Prostate gland (tissue), 2 donors: Measurements from ENCODE around the gene CAPSL. TPM values are rescaled to one million over a fixed set of nuclear protein-coding genes. Genes with fewer than 3 reads are reported as not detected.

Source experiments
- DNase-seq: peaks from one replicate; pipeline ENCODE4 v3.0.0-alpha.2; 2019; ENCODE audit warnings: low spot score
- H3K27ac ChIP-seq, 2 donors: fragments of 200-600 bp; sonication (generic); 2 replicates each; pipeline ENCODE4 v1.5.1; 2017 to 2019
- H3K27me3 ChIP-seq: fragments of 200-600 bp; sonication (generic); replicated peaks from 2 replicates; pipeline ENCODE4 v1.5.1; 2019; ENCODE audit not compliant: insufficient read depth
- H3K36me3 ChIP-seq, 2 donors: fragments of 200-600 bp; sonication (generic); 1 replicate in 1 of 2; 2 replicates in 1 of 2; pipeline versions ENCODE4 v1.5.1 to v1.8.1; 2017 to 2019
- H3K4me1 ChIP-seq: fragments of 200-600 bp; sonication (generic); replicated peaks from 2 replicates; pipeline ENCODE4 v1.5.1; 2019
- H3K4me3 ChIP-seq, 2 donors: fragments of 200-600 bp; sonication (generic); 2 replicates each; pipeline ENCODE4 v1.5.1; 2017 to 2019
- H3K9me3 ChIP-seq: fragments of 200-600 bp; sonication (generic); 2 replicates; pipeline ENCODE4 v1.5.1; 2017
- CTCF ChIP-seq, 4 experiments: fragments of 200-600 bp in 2 of 4; fragments of 450-650 bp in 2 of 4; sonication (generic) in 2 of 4; IDR thresholded peaks; 1 replicate in 3 of 4; 2 replicates in 1 of 4; pipeline ENCODE4 v1.5.1; 2016 to 2019; ENCODE audit warnings: antibody characterized with exemption in 4 of 4, mild to moderate bottlenecking in 2 of 4, moderate library complexity in 2 of 4
- POLR2A ChIP-seq: fragments of 450-650 bp; IDR thresholded peaks from one replicate; pipeline ENCODE4 v1.6.1; 2016; ENCODE audit warnings: antibody characterized with exemption, mild to moderate bottlenecking
- POLR2AphosphoS5 ChIP-seq: sonication (generic); formaldehyde crosslinking; IDR thresholded peaks from one replicate; pipeline ENCODE4 v1.6.1; 2017; ENCODE audit warnings: antibody characterized with exemption
- WGBS: methylation state at CpG from one replicate; pipeline ENCODE4 v1.1.5; 2018; 5-methylcytosine and 5-hydroxymethylcytosine counted together
- intact Hi-C: fragments of 100-400 bp; cut with DNase I; formaldehyde crosslinking; loops from one replicate; pipeline ENCODE4 v1.14.2; 2022
- total RNA-seq, 2 donors: library from RNA; depleted of rRNA; stranded (reverse); fragments of >200 nt; gene quantifications; one replicate each; pipeline ENCODE4 v1.1.0, GENCODE V29; 2016

CAPSL gene
- total RNA-seq, 2 donors from 2014 or later = not detected

GRCh38 chr5:35876922-35877321 is 61.5 kb downstream of the CAPSL start:
- 23% methylated on average over 3 of the region's 3 CpGs for WGBS
- H3K4me1 ChIP-seq = no peaks in the 10 kb centered on the region
- H3K27me3 ChIP-seq = no peaks in the 10 kb centered on the region
- no peak overlapping the region for H3K4me3 ChIP-seq
- intact Hi-C loops = no loop called here
- no peaks in the 10 kb centered on the region for H3K9me3 ChIP-seq
- no peaks in the 10 kb centered on the region for H3K36me3 ChIP-seq
- H3K27ac ChIP-seq = no peak overlapping the region
- TF ChIP-seq POLR2AphosphoS5 = no peak
- no peak for TF ChIP-seq POLR2A
- no peak for TF ChIP-seq CTCF (IDR thresholded peaks at IDR 0.05)
- no peak for DNase-seq

- Histone ChIP-seq H3K4me3 (no peak overlapping the region), H3K27me3 (no peaks in the 10 kb centered on the region), H3K27ac (no peak overlapping the region), H3K9me3 (no peaks in the 10 kb centered on the region), H3K36me3 (no peaks in the 10 kb centered on the region), H3K4me1 (no peaks in the 10 kb centered on the region)
- intact Hi-C loops = no loop called here
- WGBS = 84% methylated on average over 2 of the region's 2 CpGs
- no peak for DNase-seq
- no peak for TF ChIP-seq POLR2AphosphoS5
- TF ChIP-seq CTCF (IDR thresholded peaks at IDR 0.05) = no peak
- TF ChIP-seq POLR2A = no peak
Measured at GRCh38 chr5:35876454-35876853, 62.0 kb downstream of the CAPSL start.

DNA sequence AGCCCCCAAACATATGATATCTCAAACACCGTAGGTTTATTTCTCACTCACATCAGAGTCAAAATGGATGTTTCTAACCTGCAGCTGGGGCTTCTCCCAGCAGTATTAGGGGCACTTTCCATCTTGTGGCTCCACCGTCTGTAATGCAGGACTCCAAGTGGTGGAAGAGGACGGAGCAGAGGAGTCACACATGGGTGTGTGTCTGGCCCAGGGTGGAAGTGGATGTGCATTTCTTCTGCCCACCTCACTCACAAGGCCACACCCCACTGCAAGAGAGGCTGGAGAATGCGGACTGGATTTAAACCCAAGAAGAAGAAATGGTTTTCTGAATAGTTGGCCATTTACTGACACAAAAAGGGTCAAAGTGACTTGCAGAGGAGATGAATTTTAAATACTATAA is 67.8 kb downstream of the CAPSL start:
- no peak overlapping the region for H3K4me3 ChIP-seq
- no peaks in the 10 kb centered on the region for H3K4me1 ChIP-seq
- TF ChIP-seq CTCF (IDR thresholded peaks at IDR 0.05) = no peak
- no peak for TF ChIP-seq POLR2A
- TF ChIP-seq POLR2AphosphoS5 = no peak
- no peaks in the 10 kb centered on the region for H3K9me3 ChIP-seq
- intact Hi-C loops = no loop called here
- no peak overlapping the region for H3K27ac ChIP-seq
- peaks cover 0 to 2% of the 10 kb centered on the region in 2 donors for H3K36me3 ChIP-seq
- WGBS = 98% methylated on average over 4 of the region's 4 CpGs
- no peak for DNase-seq
- no peaks in the 10 kb centered on the region for H3K27me3 ChIP-seq

DNA sequence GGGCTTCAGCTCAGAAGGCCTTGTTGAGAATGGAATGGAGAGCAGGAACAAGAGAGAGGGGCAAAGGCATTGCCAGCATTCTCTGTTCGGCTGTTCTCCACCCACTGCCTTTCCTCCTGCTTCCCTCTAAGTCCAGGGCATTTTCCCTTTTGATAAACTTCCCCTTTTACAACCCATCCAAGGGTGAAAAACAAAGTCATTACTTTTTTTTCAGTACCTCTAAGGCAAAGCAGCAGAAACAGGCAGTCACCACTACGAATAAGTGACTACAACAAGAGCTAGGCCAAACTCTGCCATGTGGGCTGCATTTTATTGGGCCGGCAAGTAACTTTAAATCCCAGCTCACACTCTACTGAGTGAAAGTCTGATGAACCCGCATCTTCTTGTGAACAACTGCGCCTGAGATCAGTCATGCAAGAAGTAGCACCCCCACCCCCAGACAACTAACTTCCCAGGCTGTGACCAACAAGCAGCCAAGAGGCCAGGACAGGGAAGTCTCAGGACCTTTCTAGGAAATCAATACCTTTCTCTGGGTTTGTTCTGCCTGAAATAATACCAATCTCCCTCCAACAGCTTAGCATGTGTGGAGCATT is 68.6 kb downstream of the CAPSL start:
- intact Hi-C loops = no loop called here
- H3K36me3 ChIP-seq = peaks cover 0 to 2% of the 10 kb centered on the region in 2 donors
- no peaks in the 10 kb centered on the region for H3K9me3 ChIP-seq
- no peaks in the 10 kb centered on the region for H3K4me1 ChIP-seq
- H3K27me3 ChIP-seq = no peaks in the 10 kb centered on the region
- 69% methylated on average over 5 of the region's 5 CpGs for WGBS
- no peak for TF ChIP-seq POLR2AphosphoS5
- no peak for TF ChIP-seq POLR2A
- TF ChIP-seq CTCF (IDR thresholded peaks at IDR 0.05) = no peak
- no peak overlapping the region for H3K27ac ChIP-seq
- DNase-seq = no peak
- H3K4me3 ChIP-seq = no peak overlapping the region

DNA sequence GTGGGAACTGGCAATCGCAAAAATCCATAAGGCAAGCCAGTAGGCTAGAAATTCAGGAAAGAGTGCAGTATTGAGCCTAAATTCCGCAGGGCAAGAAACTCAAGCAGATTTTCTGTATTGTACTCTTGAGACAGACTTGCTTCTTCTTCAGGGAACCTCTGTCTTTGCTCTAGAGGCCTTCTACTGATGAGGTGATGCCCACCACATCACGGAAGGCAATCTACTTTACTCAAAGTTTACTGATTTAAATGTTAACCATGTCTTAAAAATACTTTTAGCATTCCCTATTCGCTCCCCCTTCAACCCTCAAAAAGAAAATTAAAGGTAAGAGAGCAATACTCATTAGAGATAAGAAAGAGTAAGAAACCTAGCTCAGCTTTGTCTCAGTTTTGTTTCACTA is 70.4 kb downstream of the CAPSL start:
- no peaks in the 10 kb centered on the region for H3K27me3 ChIP-seq
- H3K4me3 ChIP-seq = no peak overlapping the region
- DNase-seq = no peak
- intact Hi-C loops = no loop called here
- no peaks in the 10 kb centered on the region for H3K4me1 ChIP-seq
- no peak overlapping the region for H3K27ac ChIP-seq
- no peaks in the 10 kb centered on the region for H3K9me3 ChIP-seq
- peaks cover 0 to 2% of the 10 kb centered on the region in 2 donors for H3K36me3 ChIP-seq
- no peak for TF ChIP-seq POLR2AphosphoS5
- TF ChIP-seq CTCF (IDR thresholded peaks at IDR 0.05) = no peak
- TF ChIP-seq POLR2A = no peak
- WGBS = 88% methylated on average over 4 of the region's 4 CpGs
